GM12878 (cell line): Measurements from ENCODE around the gene ANO10. TPM values are rescaled to one million over a fixed set of nuclear protein-coding genes. Genes with fewer than 3 reads are reported as not detected.

Source experiments
- ATAC-seq: fragments of 200-7000 bp; cut with Tn5 transposase; 3 replicates; pipeline ENCODE4 v1.9.1; 2020; ENCODE audit warnings: mild to moderate bottlenecking, moderate library complexity
- BruUV-seq: library from RNA; stranded (reverse); fragments of 400-500 nt; replicated peaks from 2 replicates; lab custom pipeline; 2021; lab: Mats Ljungman, UMichigan
- CTCF ChIA-PET: fragments of 300-600 bp; sonication (Branson Sonifier 250); formaldehyde crosslinking; extraction: SDS; loops from one replicate; lab custom pipeline; 2021; ENCODE audit warnings: inconsistent platforms; lab: Yijun Ruan, JAX
- POLR2A ChIA-PET: fragments of 350-600 bp; formaldehyde crosslinking; extraction: SDS; loops from one replicate; lab custom pipeline; 2021; ENCODE audit warnings: inconsistent platforms; lab: Charles Lee
- RAD21 ChIA-PET: fragments of 300-600 bp; sonication (Branson Sonifier 250); formaldehyde crosslinking; loops from one replicate; lab custom pipeline; 2023; ENCODE audit warnings: antibody characterized with exemption; ENCODE audit not compliant: unreplicated experiment; lab: Charles Lee
- SMC1A ChIA-PET: fragments of 300-600 bp; sonication (Branson Sonifier 250); formaldehyde crosslinking; loops from one replicate; lab custom pipeline; 2023; ENCODE audit not compliant: unreplicated experiment, uncharacterized antibody; lab: Charles Lee
- DNase-seq: peaks from one replicate; pipeline ENCODE4 v3.0.0-alpha.2; 2011; ENCODE audit warnings: low read depth, low spot score
- FAIRE-seq: peaks from 3 replicates; lab custom pipeline; 2011; peaks lifted over from hg19 to GRCh38; lab: Jason Lieb, UNC
- H2AFZ ChIP-seq: 2 replicates; pipeline ENCODE4 v1.6.0; 2011; ENCODE audit warnings: low read depth, low read length, control low read depth; ENCODE audit not compliant: control insufficient read depth
- H3K27ac ChIP-seq: 2 replicates; pipeline ENCODE4 v1.5.1; 2011; ENCODE audit warnings: control low read depth; ENCODE audit not compliant: control insufficient read depth, insufficient read depth
- H3K27me3 ChIP-seq, 2 experiments: replicated peaks in 1 of 2; 2 replicates each; pipeline versions ENCODE4 v1.6.0 to v1.6.1; 2011; ENCODE audit warnings: low read length in 1 of 2; ENCODE audit not compliant: control insufficient read depth in 2 of 2, insufficient read depth in 2 of 2
- H3K36me3 ChIP-seq, 2 experiments: 2 replicates each; pipeline ENCODE4 v1.5.1; 2011; ENCODE audit warnings: low read length in 1 of 2; ENCODE audit not compliant: control insufficient read depth in 2 of 2, insufficient read depth in 2 of 2
- H3K4me1 ChIP-seq: 2 replicates; pipeline ENCODE4 v1.6.1; 2011; ENCODE audit warnings: mild to moderate bottlenecking, low read length, moderate library complexity, mixed read lengths; ENCODE audit not compliant: control insufficient read depth, insufficient read depth
- H3K4me2 ChIP-seq: 2 replicates; pipeline ENCODE4 v1.6.0; 2011; ENCODE audit warnings: control low read depth; ENCODE audit not compliant: control insufficient read depth, insufficient read depth
- H3K4me3 ChIP-seq: fragments of 200-600 bp; sonication (generic); 2 replicates; pipeline ENCODE4 v1.5.1; 2016
- H3K79me2 ChIP-seq: 2 replicates; pipeline ENCODE4 v1.6.0; 2011; ENCODE audit warnings: low read length; ENCODE audit not compliant: control insufficient read depth, insufficient read depth
- H3K9ac ChIP-seq: 2 replicates; pipeline ENCODE4 v1.8.0; 2011; ENCODE audit warnings: low read length, control low read depth, mixed read lengths; ENCODE audit not compliant: control insufficient read depth, insufficient read depth
- H3K9me3 ChIP-seq: replicated peaks from 3 replicates; pipeline ENCODE4 v1.5.1; 2011; ENCODE audit warnings: mild to moderate bottlenecking, low read length; ENCODE audit not compliant: control insufficient read depth, insufficient read depth
- H4K20me1 ChIP-seq: 2 replicates; pipeline ENCODE4 v1.6.0; 2011; ENCODE audit not compliant: control insufficient read depth, insufficient read depth
- DPF2 ChIP-seq: fragments of 450-650 bp; IDR thresholded peaks from 2 replicates; pipeline ENCODE4 v1.6.1; 2017; ENCODE audit warnings: mild to moderate bottlenecking
- FOS ChIP-seq: IDR thresholded peaks from 3 replicates; pipeline ENCODE4 v1.6.1; 2011; ENCODE audit warnings: borderline replicate concordance; ENCODE audit not compliant: insufficient read length; ENCODE audit errors: extremely low read depth
- FOXK2 ChIP-seq: fragments of 450-650 bp; IDR thresholded peaks from 2 replicates; pipeline ENCODE4 v1.6.1; 2017; ENCODE audit warnings: mild to moderate bottlenecking, moderate library complexity
- HDAC2 ChIP-seq: fragments of 200-600 bp; sonication (generic); IDR thresholded peaks from 2 replicates; pipeline ENCODE4 v1.6.1; 2017
- POLR2AphosphoS5 ChIP-seq: IDR thresholded peaks from 2 replicates; pipeline ENCODE4 v1.6.1; 2011; ENCODE audit warnings: mild to moderate bottlenecking, low read length, inconsistent platforms
- ZNF207 ChIP-seq: fragments of 450-650 bp; IDR thresholded peaks from 2 replicates; pipeline ENCODE4 v1.6.1; 2014; ENCODE audit warnings: antibody characterized with exemption, mild to moderate bottlenecking, borderline replicate concordance
- ZNF24 ChIP-seq: fragments of 450-650 bp; IDR thresholded peaks from 2 replicates; pipeline ENCODE4 v1.6.1; 2017; ENCODE audit warnings: antibody characterized with exemption, mild to moderate bottlenecking
- ZNF622 ChIP-seq: fragments of 450-650 bp; IDR thresholded peaks from 2 replicates; pipeline ENCODE4 v1.6.1; 2017; ENCODE audit warnings: mild to moderate bottlenecking, inconsistent platforms
- WGBS: methylation state at CpG from one replicate; pipeline ENCODE4 v1.1.6; 2016; ENCODE audit warnings: low lambda C conversion rate; ENCODE audit not compliant: insufficient replicate concordance, insufficient coverage; ENCODE audit errors: missing lambda C conversion rate; 5-methylcytosine and 5-hydroxymethylcytosine counted together
- in situ Hi-C: fragments of 300-500 bp; cut with MboI; formaldehyde crosslinking; loops from 9 replicates; pipeline ENCODE4 v1.14.3; 2018; ENCODE audit warnings: mixed read lengths
- intact Hi-C: fragments of 100-400 bp; cut with micrococcal nuclease; formaldehyde crosslinking; loops from one replicate; pipeline ENCODE4 v1.14.2; 2022; ENCODE audit not compliant: unreplicated experiment
- polyA plus RNA-seq, 11 experiments: library from polyadenylated mRNA; depleted of rRNA in 4 of 11; unstranded in 6 of 11; stranded (reverse) in 5 of 11; fragments of >200 nt; fragmentation: Nextera tagmentation in 4 of 11; fragmentation: Illumina TruSeq in 1 of 11; extraction: Ambion mirVana in 4 of 11; extraction: Trizol in 1 of 11; gene quantifications; 1 replicate in 1 of 11; 2 replicates in 10 of 11; pipeline versions ENCODE4 v1.2.1 to v1.2.3, GENCODE V29; 2011 to 2016; ENCODE audit warnings: inconsistent platforms in 2 of 11, missing spikeins in 2 of 11, low read depth in 1 of 11
- total RNA-seq, 4 experiments: library from RNA; depleted of rRNA in 3 of 4; stranded (reverse); fragments of >200 nt in 3 of 4; fragmentation: Illumina TruSeq in 1 of 4; extraction: Trizol in 1 of 4; gene quantifications; 2 replicates each; pipeline versions ENCODE4 v1.2.1 to v1.2.3, GENCODE V29; 2013 to 2021
- TF ChIP-seq, protein P1 (sequence below): IDR thresholded peaks from 2 replicates; pipeline ENCODE4 v1.6.1; 2011; ENCODE audit warnings: mild to moderate bottlenecking, low read depth, low read length, moderate library complexity; ENCODE audit not compliant: insufficient replicate concordance
- TF ChIP-seq, protein P2 (sequence below): fragments of 150-350 bp; IDR thresholded peaks from 2 replicates; pipeline ENCODE4 v1.6.1; 2014; ENCODE audit warnings: mild to moderate bottlenecking, low read depth, low read length
- TF ChIP-seq, protein P3 (sequence below): fragments of 450-650 bp; formaldehyde crosslinking; IDR thresholded peaks from 2 replicates; pipeline ENCODE4 v1.4.0; 2022; ENCODE audit warnings: mild to moderate bottlenecking, moderate library complexity
- TF ChIP-seq, protein P4 (sequence below): fragments of 450-650 bp; IDR thresholded peaks from 2 replicates; pipeline ENCODE4 v1.6.1; 2017; ENCODE audit warnings: mild to moderate bottlenecking, moderate library complexity

Gene ANO10
- total and polyA plus RNA-seq, 10 of the 15 experiments (the other 5 are each of a cell fraction or from before 2014, with no cell fraction given) = 0.29 to 21.9 (median 1.6) TPM

DNA sequence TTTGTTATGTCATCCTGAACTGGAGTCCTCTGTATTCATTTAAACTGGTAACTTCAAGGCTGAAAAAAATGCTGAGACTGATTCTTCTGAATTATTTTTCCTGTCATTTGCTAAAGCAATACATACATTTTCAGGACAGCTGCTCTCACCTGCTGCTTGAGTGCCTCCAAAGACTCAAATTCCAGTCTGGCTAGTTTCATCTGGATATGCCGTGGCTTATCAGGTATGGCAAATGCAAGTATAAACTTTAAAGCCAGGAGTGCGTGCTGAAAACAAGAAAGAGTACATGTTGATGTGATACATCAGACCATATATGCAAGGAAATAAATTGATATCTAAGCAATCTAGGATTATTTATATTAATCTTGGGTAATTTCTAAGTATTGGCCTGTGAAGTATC, 189.3 kb downstream of the ANO10 start (continued):
- TF ChIP-seq, protein P1, sequence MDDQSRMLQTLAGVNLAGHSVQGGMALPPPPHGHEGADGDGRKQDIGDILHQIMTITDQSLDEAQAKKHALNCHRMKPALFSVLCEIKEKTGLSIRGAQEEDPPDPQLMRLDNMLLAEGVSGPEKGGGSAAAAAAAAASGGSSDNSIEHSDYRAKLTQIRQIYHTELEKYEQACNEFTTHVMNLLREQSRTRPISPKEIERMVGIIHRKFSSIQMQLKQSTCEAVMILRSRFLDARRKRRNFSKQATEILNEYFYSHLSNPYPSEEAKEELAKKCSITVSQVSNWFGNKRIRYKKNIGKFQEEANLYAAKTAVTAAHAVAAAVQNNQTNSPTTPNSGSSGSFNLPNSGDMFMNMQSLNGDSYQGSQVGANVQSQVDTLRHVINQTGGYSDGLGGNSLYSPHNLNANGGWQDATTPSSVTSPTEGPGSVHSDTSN = no peak

DNA sequence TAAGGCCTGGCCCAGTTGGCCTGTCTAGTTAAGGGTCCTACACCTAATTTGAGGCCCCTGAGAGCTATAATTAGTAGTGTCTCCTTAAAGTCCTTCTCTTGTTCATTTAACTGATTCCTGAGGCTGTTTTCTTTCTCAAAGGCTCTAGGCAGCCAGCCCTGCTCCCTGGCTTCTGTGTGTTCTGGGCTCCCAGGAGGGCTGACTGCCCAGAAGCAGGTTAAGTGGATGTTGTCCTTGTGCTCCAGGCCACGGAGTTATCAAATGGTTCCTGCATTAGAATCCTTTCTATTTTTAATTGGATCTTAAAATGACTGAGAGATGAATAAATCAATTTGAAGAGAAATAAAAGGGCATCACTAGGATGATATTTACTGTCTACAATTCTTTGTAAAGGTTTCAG, 195.4 kb downstream of the ANO10 start:
- Histone ChIP-seq H3K27me3 (no peaks in the 10 kb centered on the region), H4K20me1 (no peaks in the 10 kb centered on the region), H3K36me3 (no peaks in the 10 kb centered on the region), H3K9ac (no peak overlapping the region), H3K4me1 (no peaks in the 10 kb centered on the region), H3K27ac (no peak overlapping the region), H3K79me2 (no peaks in the 10 kb centered on the region), H3K9me3 (no peaks in the 10 kb centered on the region), H3K4me3 (no peak overlapping the region), H2AFZ (no peak overlapping the region), H3K4me2 (no peak overlapping the region)
- DNase-seq (no peak), ATAC-seq (no peak), FAIRE-seq (no peak)
- ChIA-PET SMC1A (no interaction called here), RAD21 (no interaction called here), CTCF (no interaction called here), POLR2A (no interaction called here)
- no TSS peak for BruUV-seq
- 20% methylated on average over 1 of the region's 1 CpG for WGBS
- in situ Hi-C loops = no loop called here
- intact Hi-C loops = no loop called here
- TF ChIP-seq, protein P2, sequence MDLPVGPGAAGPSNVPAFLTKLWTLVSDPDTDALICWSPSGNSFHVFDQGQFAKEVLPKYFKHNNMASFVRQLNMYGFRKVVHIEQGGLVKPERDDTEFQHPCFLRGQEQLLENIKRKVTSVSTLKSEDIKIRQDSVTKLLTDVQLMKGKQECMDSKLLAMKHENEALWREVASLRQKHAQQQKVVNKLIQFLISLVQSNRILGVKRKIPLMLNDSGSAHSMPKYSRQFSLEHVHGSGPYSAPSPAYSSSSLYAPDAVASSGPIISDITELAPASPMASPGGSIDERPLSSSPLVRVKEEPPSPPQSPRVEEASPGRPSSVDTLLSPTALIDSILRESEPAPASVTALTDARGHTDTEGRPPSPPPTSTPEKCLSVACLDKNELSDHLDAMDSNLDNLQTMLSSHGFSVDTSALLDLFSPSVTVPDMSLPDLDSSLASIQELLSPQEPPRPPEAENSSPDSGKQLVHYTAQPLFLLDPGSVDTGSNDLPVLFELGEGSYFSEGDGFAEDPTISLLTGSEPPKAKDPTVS = no peak
- TF ChIP-seq FOS = no peak
- TF ChIP-seq, protein P3, sequence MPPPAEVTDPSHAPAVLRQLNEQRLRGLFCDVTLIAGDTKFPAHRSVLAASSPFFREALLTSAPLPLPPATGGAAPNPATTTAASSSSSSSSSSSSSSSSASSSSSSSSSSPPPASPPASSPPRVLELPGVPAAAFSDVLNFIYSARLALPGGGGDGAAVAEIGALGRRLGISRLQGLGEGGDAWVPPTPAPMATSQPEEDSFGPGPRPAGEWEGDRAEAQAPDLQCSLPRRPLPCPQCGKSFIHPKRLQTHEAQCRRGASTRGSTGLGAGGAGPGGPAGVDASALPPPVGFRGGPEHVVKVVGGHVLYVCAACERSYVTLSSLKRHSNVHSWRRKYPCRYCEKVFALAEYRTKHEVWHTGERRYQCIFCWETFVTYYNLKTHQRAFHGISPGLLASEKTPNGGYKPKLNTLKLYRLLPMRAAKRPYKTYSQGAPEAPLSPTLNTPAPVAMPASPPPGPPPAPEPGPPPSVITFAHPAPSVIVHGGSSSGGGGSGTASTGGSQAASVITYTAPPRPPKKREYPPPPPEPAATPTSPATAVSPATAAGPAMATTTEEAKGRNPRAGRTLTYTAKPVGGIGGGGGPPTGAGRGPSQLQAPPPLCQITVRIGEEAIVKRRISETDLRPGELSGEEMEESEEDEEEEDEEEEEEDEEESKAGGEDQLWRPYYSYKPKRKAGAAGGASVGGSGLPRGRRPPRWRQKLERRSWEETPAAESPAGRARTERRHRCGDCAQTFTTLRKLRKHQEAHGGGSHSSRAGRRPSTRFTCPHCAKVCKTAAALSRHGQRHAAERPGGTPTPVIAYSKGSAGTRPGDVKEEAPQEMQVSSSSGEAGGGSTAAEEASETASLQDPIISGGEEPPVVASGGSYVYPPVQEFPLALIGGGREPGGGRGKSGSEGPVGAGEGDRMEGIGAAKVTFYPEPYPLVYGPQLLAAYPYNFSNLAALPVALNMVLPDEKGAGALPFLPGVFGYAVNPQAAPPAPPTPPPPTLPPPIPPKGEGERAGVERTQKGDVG = no peak
- no peak for TF ChIP-seq DPF2
- TF ChIP-seq ZNF622 = no peak
- TF ChIP-seq ZNF207 = no peak
- TF ChIP-seq, protein P1 = no peak
- TF ChIP-seq, protein P4, sequence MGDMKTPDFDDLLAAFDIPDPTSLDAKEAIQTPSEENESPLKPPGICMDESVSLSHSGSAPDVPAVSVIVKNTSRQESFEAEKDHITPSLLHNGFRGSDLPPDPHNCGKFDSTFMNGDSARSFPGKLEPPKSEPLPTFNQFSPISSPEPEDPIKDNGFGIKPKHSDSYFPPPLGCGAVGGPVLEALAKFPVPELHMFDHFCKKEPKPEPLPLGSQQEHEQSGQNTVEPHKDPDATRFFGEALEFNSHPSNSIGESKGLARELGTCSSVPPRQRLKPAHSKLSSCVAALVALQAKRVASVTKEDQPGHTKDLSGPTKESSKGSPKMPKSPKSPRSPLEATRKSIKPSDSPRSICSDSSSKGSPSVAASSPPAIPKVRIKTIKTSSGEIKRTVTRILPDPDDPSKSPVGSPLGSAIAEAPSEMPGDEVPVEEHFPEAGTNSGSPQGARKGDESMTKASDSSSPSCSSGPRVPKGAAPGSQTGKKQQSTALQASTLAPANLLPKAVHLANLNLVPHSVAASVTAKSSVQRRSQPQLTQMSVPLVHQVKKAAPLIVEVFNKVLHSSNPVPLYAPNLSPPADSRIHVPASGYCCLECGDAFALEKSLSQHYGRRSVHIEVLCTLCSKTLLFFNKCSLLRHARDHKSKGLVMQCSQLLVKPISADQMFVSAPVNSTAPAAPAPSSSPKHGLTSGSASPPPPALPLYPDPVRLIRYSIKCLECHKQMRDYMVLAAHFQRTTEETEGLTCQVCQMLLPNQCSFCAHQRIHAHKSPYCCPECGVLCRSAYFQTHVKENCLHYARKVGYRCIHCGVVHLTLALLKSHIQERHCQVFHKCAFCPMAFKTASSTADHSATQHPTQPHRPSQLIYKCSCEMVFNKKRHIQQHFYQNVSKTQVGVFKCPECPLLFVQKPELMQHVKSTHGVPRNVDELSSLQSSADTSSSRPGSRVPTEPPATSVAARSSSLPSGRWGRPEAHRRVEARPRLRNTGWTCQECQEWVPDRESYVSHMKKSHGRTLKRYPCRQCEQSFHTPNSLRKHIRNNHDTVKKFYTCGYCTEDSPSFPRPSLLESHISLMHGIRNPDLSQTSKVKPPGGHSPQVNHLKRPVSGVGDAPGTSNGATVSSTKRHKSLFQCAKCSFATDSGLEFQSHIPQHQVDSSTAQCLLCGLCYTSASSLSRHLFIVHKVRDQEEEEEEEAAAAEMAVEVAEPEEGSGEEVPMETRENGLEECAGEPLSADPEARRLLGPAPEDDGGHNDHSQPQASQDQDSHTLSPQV = no peak
- TF ChIP-seq ZNF24 = no peak
- TF ChIP-seq FOXK2 = no peak
- TF ChIP-seq POLR2AphosphoS5 = no peak
- no peak for TF ChIP-seq HDAC2
